HepG2 (cell line): Measurements from ENCODE around the gene NXN. TPM values are rescaled to one million over a fixed set of nuclear protein-coding genes. Genes with fewer than 3 reads are reported as not detected.
A peak's percentile ranks its signal among the peaks of the same experiment; 100 is the strongest.

Source experiments
- ATAC-seq: fragments of 200-7000 bp; cut with Tn5 transposase; 3 replicates; pipeline ENCODE4 v1.9.1; 2020; ENCODE audit warnings: mild to moderate bottlenecking, moderate library complexity
- BruUV-seq: library from RNA; stranded (reverse); fragments of 400-500 nt; replicated peaks from 2 replicates; lab custom pipeline; 2021; lab: Mats Ljungman, UMichigan
- CTCF ChIA-PET: fragments of 300-600 bp; formaldehyde crosslinking; extraction: SDS; loops from one replicate; lab custom pipeline; 2021; ENCODE audit warnings: low total read pairs, inconsistent platforms, low intra/inter-chr PET ratio; lab: Yijun Ruan, JAX
- POLR2A ChIA-PET: fragments of 350-600 bp; sonication (Branson Sonifier 250); formaldehyde crosslinking; loops from one replicate; lab custom pipeline; 2020; ENCODE audit warnings: antibody characterized with exemption, inconsistent platforms; lab: Yijun Ruan, JAX
- DNase-seq: peaks from one replicate; pipeline ENCODE4 v3.0.0-alpha.2; 2015; ENCODE audit warnings: low spot score
- FAIRE-seq: peaks from 3 replicates; lab custom pipeline; 2011; peaks lifted over from hg19 to GRCh38; lab: Jason Lieb, UNC
- H2AFZ ChIP-seq: one replicate; pipeline ENCODE4 v1.6.1; 2011; ENCODE audit warnings: low read length, inconsistent platforms
- H3K27ac ChIP-seq: fragments of 300-600 bp; 3 replicates; pipeline ENCODE4 v1.8.0; 2011; ENCODE audit warnings: mixed run types, mild to moderate bottlenecking, mixed read lengths, low read length, inconsistent platforms; ENCODE audit not compliant: insufficient read depth; ENCODE audit errors: extremely low read length
- H3K27me3 ChIP-seq, 2 experiments: fragments of 200-600 bp in 1 of 2; 2 replicates in 1 of 2; 3 replicates in 1 of 2; pipeline versions ENCODE4 v1.6.0 to v1.8.0; 2011; ENCODE audit warnings: low read length in 2 of 2, mild to moderate bottlenecking in 2 of 2, moderate library complexity in 2 of 2, inconsistent platforms in 1 of 2; ENCODE audit not compliant: insufficient read depth in 2 of 2, control insufficient read depth in 1 of 2
- H3K36me3 ChIP-seq, 2 experiments: fragments of 200-600 bp in 1 of 2; replicated peaks in 1 of 2; 2 replicates in 1 of 2; 3 replicates in 1 of 2; pipeline versions ENCODE4 v1.5.1 to v1.8.0; 2011; ENCODE audit warnings: low read length in 2 of 2, inconsistent platforms in 1 of 2; ENCODE audit not compliant: insufficient read depth in 2 of 2, control insufficient read depth in 1 of 2
- H3K4me1 ChIP-seq: 2 replicates; pipeline ENCODE4 v1.5.1; 2012; ENCODE audit warnings: low read length, inconsistent platforms; ENCODE audit not compliant: insufficient read depth
- H3K4me2 ChIP-seq: 2 replicates; pipeline ENCODE4 v1.6.0; 2011; ENCODE audit warnings: low read depth, low read length, inconsistent platforms
- H3K4me3 ChIP-seq, 3 experiments: fragments of 200-600 bp in 1 of 3; sonication (generic), shearing (Covaris generic) in 1 of 3; replicated peaks in 1 of 3; 2 replicates each; pipeline ENCODE4 v1.5.1; 2011 to 2016; ENCODE audit warnings: low read length in 3 of 3, inconsistent platforms in 2 of 3, low read depth in 2 of 3, mild to moderate bottlenecking in 2 of 3, control low read depth in 1 of 3, mixed read lengths in 1 of 3; ENCODE audit not compliant: insufficient read depth in 1 of 3
- H3K79me2 ChIP-seq: one replicate; pipeline ENCODE4 v1.6.1; 2011; ENCODE audit warnings: low read length, inconsistent platforms; ENCODE audit not compliant: insufficient read depth
- H3K9ac ChIP-seq: 2 replicates; pipeline ENCODE4 v1.6.0; 2011; ENCODE audit warnings: mild to moderate bottlenecking, low read depth, low read length, inconsistent platforms; ENCODE audit not compliant: insufficient read depth
- H3K9me3 ChIP-seq: 2 replicates; pipeline ENCODE4 v1.5.1; 2012; ENCODE audit warnings: mild to moderate bottlenecking, low read length
- H4K20me1 ChIP-seq: 2 replicates; pipeline ENCODE4 v1.6.0; 2011; ENCODE audit warnings: inconsistent platforms, mild to moderate bottlenecking, low read length, moderate library complexity; ENCODE audit not compliant: insufficient read depth
- GABPA ChIP-seq, 2 experiments: IDR thresholded peaks; 2 replicates each; pipeline ENCODE4 v1.6.1; 2011 to 2016; ENCODE audit warnings: low read depth in 2 of 2, low read length in 1 of 2, missing biosample characterization in 1 of 2, missing genetic modification characterization in 1 of 2
- HNRNPUL1 ChIP-seq: fragments of 200-400 bp; formaldehyde crosslinking; IDR thresholded peaks from 2 replicates; pipeline ENCODE4 v1.6.1; 2017; ENCODE audit warnings: low read depth, mild to moderate bottlenecking, low read length, moderate library complexity
- ZFP1 ChIP-seq: IDR thresholded peaks from 2 replicates; pipeline ENCODE4 v1.6.1; 2016
- ZSCAN22 ChIP-seq: sonication (generic); formaldehyde crosslinking; IDR thresholded peaks from 2 replicates; pipeline ENCODE4 v1.4.0; 2020; ENCODE audit warnings: mild to moderate bottlenecking, missing genetic modification reagents
- WGBS: methylation state at CpG from one replicate; pipeline ENCODE4 v1.1.6; 2017; ENCODE audit warnings: low lambda C conversion rate; 5-methylcytosine and 5-hydroxymethylcytosine counted together
- in situ Hi-C: cut with HindIII; loops from 2 replicates; pipeline ENCODE4 v1.10.0; 2017; ENCODE audit warnings: low pct_unique_long_range_greater_than_20kb; ENCODE audit not compliant: extremely low pct_ligation_motif_present
- intact Hi-C: fragments of 100-400 bp; cut with micrococcal nuclease; formaldehyde crosslinking; loops from one replicate; pipeline ENCODE4 v1.10.0; 2022; ENCODE audit not compliant: unreplicated experiment
- polyA plus RNA-seq, 8 experiments: library from polyadenylated mRNA; depleted of rRNA in 3 of 8; stranded (reverse) in 7 of 8; unstranded in 1 of 8; fragments of >200 nt; fragmentation: Illumina TruSeq in 4 of 8; extraction: Trizol in 4 of 8; gene quantifications; 2 replicates each; pipeline versions ENCODE4 v1.2.1 to v1.2.3, GENCODE V29; 2011 to 2016; ENCODE audit warnings: low read depth in 4 of 8, missing spikeins in 1 of 8, mixed read lengths in 1 of 8; ENCODE audit not compliant: insufficient read depth in 1 of 8
- total RNA-seq, 5 experiments: library from RNA; depleted of rRNA; stranded (reverse); fragments of >200 nt; fragmentation: Illumina TruSeq; extraction: Trizol; gene quantifications; 2 replicates each; pipeline ENCODE4 v1.2.3, GENCODE V29; 2016; ENCODE audit warnings: low read depth in 1 of 5
- TF ChIP-seq, protein P1 (sequence below): sonication (generic); formaldehyde crosslinking; IDR thresholded peaks from 2 replicates; pipeline ENCODE4 v1.4.0; 2020; ENCODE audit warnings: mild to moderate bottlenecking, low read depth, missing genetic modification reagents

The NXN gene
- total and polyA plus RNA-seq, 2 of the 13 experiments (the other 11 are each of a cell fraction or from before 2014, with no cell fraction given) = 22.2 to 24.3 TPM

- TF ChIP-seq ZSCAN22 (CRISPR knock-in tag) (no peak), ZFP1 (CRISPR knock-in tag) (no peak)
- TF ChIP-seq, protein P1, sequence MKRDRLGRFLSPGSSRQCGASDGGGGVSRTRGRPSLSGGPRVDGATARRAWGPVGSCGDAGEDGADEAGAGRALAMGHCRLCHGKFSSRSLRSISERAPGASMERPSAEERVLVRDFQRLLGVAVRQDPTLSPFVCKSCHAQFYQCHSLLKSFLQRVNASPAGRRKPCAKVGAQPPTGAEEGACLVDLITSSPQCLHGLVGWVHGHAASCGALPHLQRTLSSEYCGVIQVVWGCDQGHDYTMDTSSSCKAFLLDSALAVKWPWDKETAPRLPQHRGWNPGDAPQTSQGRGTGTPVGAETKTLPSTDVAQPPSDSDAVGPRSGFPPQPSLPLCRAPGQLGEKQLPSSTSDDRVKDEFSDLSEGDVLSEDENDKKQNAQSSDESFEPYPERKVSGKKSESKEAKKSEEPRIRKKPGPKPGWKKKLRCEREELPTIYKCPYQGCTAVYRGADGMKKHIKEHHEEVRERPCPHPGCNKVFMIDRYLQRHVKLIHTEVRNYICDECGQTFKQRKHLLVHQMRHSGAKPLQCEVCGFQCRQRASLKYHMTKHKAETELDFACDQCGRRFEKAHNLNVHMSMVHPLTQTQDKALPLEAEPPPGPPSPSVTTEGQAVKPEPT (CRISPR knock-in tag) = no peak
- H3K9ac ChIP-seq = no peak overlapping the region
- 0 out of 2 replicates have a peak, but pooled peaks cover 5% of the 10 kb centered on the region for H3K9me3 ChIP-seq
- H3K79me2 ChIP-seq = peaks cover 3% of the 10 kb centered on the region
- H3K36me3 ChIP-seq = no peaks in the 10 kb centered on the region
- ATAC-seq = no peak
- no peak for DNase-seq
- in situ Hi-C loops (no loop called here), intact Hi-C loops (no loop called here)
- no TSS peak for BruUV-seq
- no peaks in the 10 kb centered on the region for H3K27me3 ChIP-seq
- 97% methylated on average over 7 of the region's 7 CpGs for WGBS
- H3K4me1 ChIP-seq = peaks cover 44% of the 10 kb centered on the region
- FAIRE-seq = no peak
- H3K27ac ChIP-seq = no peak overlapping the region
- ChIA-PET POLR2A (no interaction called here), CTCF (no interaction called here)
- H3K4me2 ChIP-seq = no peak overlapping the region
- H2AFZ ChIP-seq = no peak overlapping the region
- H3K4me3 ChIP-seq = no peak overlapping the region
- H4K20me1 ChIP-seq = no peaks in the 10 kb centered on the region
These were observed 66.4 kb downstream of the NXN start for GRCh38 chr17:913207-913606.

- Histone ChIP-seq H3K9me3 (no peaks in the 10 kb centered on the region), H3K4me2 (0 out of 2 replicates have a peak overlapping the region, but pooled peaks have one; percentile 56), H2AFZ (no peak overlapping the region), H3K27me3 (no peaks in the 10 kb centered on the region), H3K36me3 (no peaks in the 10 kb centered on the region), H3K4me3 (no peak overlapping the region), H3K4me1 (peaks cover 45% of the 10 kb centered on the region), H3K9ac (no peak overlapping the region), H4K20me1 (no peaks in the 10 kb centered on the region), H3K27ac (no peak overlapping the region), H3K79me2 (peaks cover 3% of the 10 kb centered on the region)
- POLR2A ChIA-PET = interaction anchor here (1.1 kb wide), 1 partner anchor 71 kb away, joined by 3 read pairs; no protein-coding TSS in a partner anchor
- in situ Hi-C loops = no loop called here
- ATAC-seq (no peak), FAIRE-seq (no peak), DNase-seq (no peak)
- CTCF ChIA-PET = no interaction called here
- TF ChIP-seq HNRNPUL1 = no peak
- TF ChIP-seq GABPA (IDR thresholded peaks at IDR 0.05; ENCODE audit: low read depth, low read length) = no peak
- 0 out of 2 replicates have a peak, but pooled peaks have one; percentile 23 for TF ChIP-seq GABPA (CRISPR knock-in tag; IDR thresholded peaks at IDR 0.05; ENCODE audit: low read depth)
- intact Hi-C loops = no loop called here
- WGBS = 72% methylated on average over 24 of the region's 24 CpGs
- BruUV-seq = no TSS peak
These were observed 69.8 kb downstream of the NXN start for GRCh38 chr17:909642-910323.
